CD4-positive, alpha-beta T cell treated with Interleukin-2 at 100 ng/mL for 4 hours (primary cell): ENCODE data around the gene GAPT.
A peak's percentile ranks its signal among the peaks of the same experiment; 100 is the strongest.

ENCODE experiments used
- DNase-seq: peaks from one replicate; pipeline ENCODE4 v3.0.0-alpha.2; 2020; ENCODE audit warnings: low spot score

Gene GAPT

GRCh38 chr5:58491216-58491892 lies at the start of gene GAPT:
Gene GAPT, plus strand, starts transcription at chr5:58491435. Its CDS starts 3,102 bp downstream, at chr5:58494537.
- DNase-seq: peak; percentile 5

GRCh38 chr5:58444805-58445204 lies 46.4 kb upstream of the GAPT start:
- DNase-seq: no peak

- no peak for DNase-seq
Observed at GRCh38 chr5:58446024-58446423, 45.2 kb upstream of the GAPT start.

- no peak for DNase-seq
Observed at GRCh38 chr5:58447226-58447625, 44.0 kb upstream of the GAPT start.

- no peak for DNase-seq
Observed at GRCh38 chr5:58450018-58450417, 41.2 kb upstream of the GAPT start.

GRCh38 chr5:58450811-58451629 lies 40.2 kb upstream of the GAPT start:
- no peak for DNase-seq

GRCh38 chr5:58451732-58452565 lies 39.3 kb upstream of the GAPT start:
- DNase-seq: no peak

- DNase-seq: no peak
Observed at GRCh38 chr5:58452566-58453258, 38.5 kb upstream of the GAPT start.

- no peak for DNase-seq
Observed at GRCh38 chr5:58453306-58453705, 37.9 kb upstream of the GAPT start.

GRCh38 chr5:58454025-58454424 lies 37.2 kb upstream of the GAPT start:
- no peak for DNase-seq

- no peak for DNase-seq
Observed at GRCh38 chr5:58455066-58455465, 36.2 kb upstream of the GAPT start.

- no peak for DNase-seq
Observed at GRCh38 chr5:58455480-58455879, 35.8 kb upstream of the GAPT start.

GRCh38 chr5:58456026-58456425 lies 35.2 kb upstream of the GAPT start:
- no peak for DNase-seq

- no peak for DNase-seq
Observed at GRCh38 chr5:58456486-58456885, 34.7 kb upstream of the GAPT start.

GRCh38 chr5:58457050-58457449 lies 34.2 kb upstream of the GAPT start:
- DNase-seq: no peak

GRCh38 chr5:58458141-58458742 lies 33.0 kb upstream of the GAPT start:
- DNase-seq: no peak

GRCh38 chr5:58458743-58459145 lies 32.5 kb upstream of the GAPT start:
- peak; percentile 5 for DNase-seq

- no peak for DNase-seq
Observed at GRCh38 chr5:58459146-58460001, 31.9 kb upstream of the GAPT start.

GRCh38 chr5:58460002-58460731 lies 31.1 kb upstream of the GAPT start, which contains the start of gene PLK2:
Gene PLK2, minus strand, starts transcription at chr5:58460086. Its CDS starts 127 bp downstream, at chr5:58459959.
- peak; percentile 91 for DNase-seq
